H7 (cell line): ENCODE measurements around the gene CLPTM1L. TPM values are rescaled to one million over a fixed set of nuclear protein-coding genes. Genes with fewer than 3 reads are reported as not detected.
"Not testable (repeated sequence)": the region's sequence is repeated elsewhere in the genome, so short reads cannot be mapped to it uniquely, and the experiment has no call there.

ENCODE experiments used
- DNase-seq: peaks from one replicate; pipeline ENCODE4 v3.0.0; 2012
- H3K27me3 ChIP-seq: 2 replicates; pipeline ENCODE4 v1.6.0; 2011; ENCODE audit warnings: mild to moderate bottlenecking, low read length; ENCODE audit not compliant: control insufficient read depth, insufficient read depth
- H3K36me3 ChIP-seq: replicated peaks from 2 replicates; pipeline ENCODE4 v1.5.1; 2011; ENCODE audit warnings: low read length; ENCODE audit not compliant: control insufficient read depth, insufficient read depth
- H3K4me3 ChIP-seq: 2 replicates; pipeline ENCODE4 v1.5.1; 2011; ENCODE audit warnings: low read depth, mild to moderate bottlenecking, control low read depth, low read length, moderate library complexity; ENCODE audit not compliant: insufficient read depth
- total RNA-seq: library from RNA; depleted of rRNA; stranded (reverse); fragments of >200 nt; shearing (Covaris generic); gene quantifications from 2 replicates; pipeline ENCODE4 v1.2.3, GENCODE V29; 2014; rRNA removed

Gene CLPTM1L
- total RNA-seq, 1 experiment from 2014 or later = 173 TPM

DNA sequence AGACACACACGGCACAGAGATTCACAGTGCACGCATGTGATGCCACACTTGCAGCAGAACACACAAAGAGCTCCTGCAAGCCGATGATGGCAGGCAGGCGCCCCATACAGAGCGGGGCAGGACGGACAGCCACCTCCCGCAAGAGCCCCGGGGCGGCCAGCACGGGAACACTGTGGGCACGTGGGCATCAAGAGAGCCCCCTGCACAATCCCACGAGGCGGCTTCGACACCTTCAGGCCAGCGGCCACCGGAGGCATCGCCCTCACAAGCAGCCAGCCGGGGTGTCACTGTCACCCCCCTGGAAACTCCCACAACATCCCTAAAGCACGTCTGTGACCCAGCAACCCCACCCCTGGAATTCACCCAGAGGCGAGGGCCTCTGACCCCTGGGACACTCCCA, 68.0 kb downstream of the CLPTM1L start:
- peaks cover 5% of the 10 kb centered on the region for H3K36me3 ChIP-seq
- no peaks in the 10 kb centered on the region for H3K27me3 ChIP-seq
- H3K4me3 ChIP-seq = no peak overlapping the region
- peak; percentile 70 for DNase-seq

DNA sequence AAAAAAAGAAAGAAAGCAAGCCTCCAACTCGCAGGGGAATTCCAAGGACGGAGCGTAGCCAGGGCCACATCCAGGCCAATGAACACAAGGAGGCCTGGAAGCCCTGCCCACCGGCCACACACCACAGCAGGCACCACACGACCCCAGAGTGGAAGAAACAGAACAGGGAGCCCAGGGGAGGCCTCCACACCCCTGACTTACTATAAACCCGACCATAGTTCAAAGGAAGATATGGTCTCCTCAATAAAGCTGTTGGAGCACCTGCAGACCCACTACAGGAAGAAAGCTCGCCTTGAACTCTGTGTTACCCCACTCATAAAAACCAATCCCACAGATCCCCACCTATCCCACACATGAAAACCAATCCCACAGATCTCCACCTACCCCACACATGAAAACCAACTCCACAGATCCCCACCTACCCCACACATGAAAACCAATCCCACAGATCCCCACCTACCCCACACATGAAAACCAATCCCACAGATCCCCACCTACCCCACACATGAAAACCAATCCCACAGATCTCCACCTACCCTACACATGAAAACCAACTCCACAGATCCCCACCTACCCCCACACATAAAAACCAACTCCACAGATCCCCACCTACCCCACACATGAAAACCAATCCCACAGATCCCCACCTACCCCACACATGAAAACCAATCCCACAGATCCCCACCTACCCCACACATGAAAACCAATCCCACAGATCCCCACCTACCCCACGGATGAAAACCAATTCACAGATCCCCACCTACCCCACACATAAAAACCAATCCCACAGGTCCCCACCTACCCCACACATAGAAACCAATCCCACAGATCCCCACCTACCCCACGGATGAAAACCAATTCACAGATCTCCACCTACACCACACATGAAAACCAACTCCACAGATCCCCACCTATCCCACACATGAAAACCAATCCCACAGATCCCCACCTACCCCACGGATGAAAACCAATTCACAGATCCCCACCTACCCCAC, 69.2 kb downstream of the CLPTM1L start:
- H3K36me3 ChIP-seq, H3K4me3 ChIP-seq, H3K27me3 ChIP-seq, DNase-seq: not testable (repeated sequence)

DNA sequence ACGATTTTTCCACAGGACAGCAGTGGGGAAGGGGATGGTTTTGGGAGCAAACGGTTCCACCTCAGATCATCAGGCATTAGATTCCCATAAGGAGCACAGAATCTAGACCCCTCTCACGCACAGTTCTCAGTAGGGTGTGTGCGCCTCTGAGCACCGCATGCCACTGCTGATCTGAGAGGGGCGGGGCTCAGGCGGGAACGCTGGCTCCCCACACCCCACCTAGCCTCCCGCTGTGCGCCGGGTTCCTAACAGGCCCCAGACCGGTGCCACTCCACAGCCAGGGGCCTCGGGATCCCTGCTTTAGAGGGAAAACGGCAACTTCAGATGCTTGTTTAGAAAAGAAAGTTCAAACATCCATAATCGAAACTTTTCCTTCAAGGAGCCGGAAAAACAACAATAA, 70.4 kb downstream of the CLPTM1L start:
- Histone ChIP-seq H3K27me3 (no peaks in the 10 kb centered on the region), H3K4me3 (no peak overlapping the region), H3K36me3 (peaks cover 5% of the 10 kb centered on the region)
- DNase-seq = no peak

DNA sequence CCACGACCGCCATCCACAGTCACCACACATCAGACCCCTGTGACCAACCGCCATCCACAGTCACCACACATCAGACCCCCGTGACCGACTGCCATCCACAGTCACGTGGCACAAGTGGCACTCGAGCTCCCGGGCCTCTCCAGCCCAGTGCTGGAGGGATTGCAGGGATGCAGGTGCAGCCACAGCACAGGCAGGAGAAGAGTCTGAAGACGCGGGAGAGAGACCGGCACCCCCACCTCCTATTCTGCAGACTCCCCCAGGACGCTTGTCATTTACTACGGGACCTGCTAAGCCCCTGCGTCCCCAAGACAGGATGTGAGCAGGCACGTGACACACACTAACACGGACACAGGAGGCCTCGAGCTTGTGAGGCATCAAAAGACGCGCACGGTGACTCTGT, 71.2 kb downstream of the CLPTM1L start:
- DNase-seq = no peak
- Histone ChIP-seq H3K36me3 (peaks cover 5% of the 10 kb centered on the region), H3K4me3 (no peak overlapping the region)

DNA sequence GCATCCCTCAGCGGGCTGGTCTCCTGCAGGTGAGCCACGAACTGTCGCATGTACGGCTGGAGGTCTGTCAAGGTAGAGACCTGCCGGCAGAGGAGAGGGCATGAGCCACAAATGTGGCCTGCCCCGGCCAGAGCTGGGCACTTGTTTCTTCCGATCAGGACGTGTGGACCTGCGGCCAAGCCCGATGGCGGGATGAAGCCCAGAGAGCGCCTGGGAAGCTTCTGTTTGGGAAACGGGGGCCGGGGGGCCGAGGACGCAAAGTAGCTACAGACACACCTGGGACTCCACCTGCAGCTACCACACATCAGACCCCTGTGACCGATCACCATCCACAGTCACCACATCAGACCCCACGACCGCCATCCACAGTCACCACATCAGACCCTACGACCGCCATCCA, 72.7 kb downstream of the CLPTM1L start:
- peaks cover 1% of the 10 kb centered on the region for H3K36me3 ChIP-seq
- H3K4me3 ChIP-seq = no peak overlapping the region
- DNase-seq = no peak
- no peaks in the 10 kb centered on the region for H3K27me3 ChIP-seq

More for the DNA sequence above, 71.2 kb downstream of the CLPTM1L start:
- H3K27me3 ChIP-seq = no peaks in the 10 kb centered on the region

DNA sequence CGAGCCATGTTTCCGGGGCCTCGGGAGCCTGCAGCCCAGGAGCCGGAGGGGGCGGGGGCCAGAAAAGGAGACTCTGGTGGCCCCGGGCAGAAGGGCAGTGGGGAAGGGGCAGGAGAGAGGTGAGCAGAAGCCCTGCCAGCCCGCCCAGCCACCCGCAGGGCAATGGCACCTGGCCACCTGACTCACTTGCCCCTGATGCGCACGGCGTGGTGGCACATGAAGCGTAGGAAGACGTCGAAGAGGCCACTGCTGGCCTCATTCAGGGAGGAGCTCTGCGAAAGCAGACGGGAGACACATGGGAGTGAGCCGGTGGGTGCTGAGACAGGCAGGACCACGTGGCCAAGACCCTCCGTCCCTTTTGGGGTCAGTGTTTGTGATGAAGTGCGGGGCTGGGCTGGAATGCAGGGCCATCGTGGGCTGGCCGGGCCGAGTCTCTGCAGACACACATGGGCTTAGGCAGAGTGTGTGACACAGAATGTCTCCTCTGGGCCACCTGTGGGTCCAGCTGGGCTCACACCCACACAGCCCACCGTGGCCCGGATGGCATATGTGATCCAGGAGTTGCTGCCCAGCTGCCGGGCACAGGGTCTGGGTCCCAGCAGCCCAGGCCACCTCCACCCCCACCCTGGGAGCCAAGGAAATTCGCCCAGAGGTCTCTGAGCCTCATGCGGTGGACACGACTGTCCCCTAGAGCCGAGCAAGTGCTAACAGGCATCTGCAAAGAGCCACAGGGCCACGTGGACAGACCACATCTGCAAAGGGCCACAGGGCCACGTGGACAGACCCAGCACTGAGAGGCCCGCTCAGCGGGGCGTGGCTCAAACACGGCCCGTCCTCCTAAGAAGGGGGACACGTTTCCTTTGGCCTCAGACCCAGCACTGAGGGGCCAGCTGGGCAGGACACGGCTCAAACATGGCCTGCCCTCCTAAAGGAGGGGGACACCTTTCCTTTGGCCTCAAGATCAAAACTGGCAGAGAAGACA, 73.7 kb downstream of the CLPTM1L start:
- peaks cover 1% of the 10 kb centered on the region for H3K36me3 ChIP-seq
- H3K4me3 ChIP-seq = no peak overlapping the region
- H3K27me3 ChIP-seq = no peaks in the 10 kb centered on the region
- DNase-seq = no peak

DNA sequence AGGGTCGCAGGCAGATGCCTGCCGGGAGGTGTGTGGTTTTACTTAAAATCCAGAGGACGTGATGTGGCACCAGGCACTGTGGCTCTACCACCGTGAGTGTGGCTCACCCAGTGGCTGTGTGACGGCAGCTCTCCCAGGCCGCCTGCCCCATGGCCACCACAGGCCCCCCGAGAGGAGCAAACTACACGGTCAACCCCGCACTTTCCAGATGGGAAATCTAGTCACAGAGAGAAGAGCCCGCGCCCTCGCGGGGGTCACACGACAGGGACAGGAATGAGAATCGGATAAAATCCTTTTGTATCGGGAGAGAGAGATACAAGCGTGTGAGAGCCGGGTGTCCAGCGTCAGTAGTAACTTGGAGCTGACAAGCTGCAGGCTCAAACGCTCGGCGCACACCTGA, 74.5 kb downstream of the CLPTM1L start:
- no peak for DNase-seq
- H3K27me3 ChIP-seq = no peaks in the 10 kb centered on the region
- no peak overlapping the region for H3K4me3 ChIP-seq
- peaks cover 1% of the 10 kb centered on the region for H3K36me3 ChIP-seq

DNA sequence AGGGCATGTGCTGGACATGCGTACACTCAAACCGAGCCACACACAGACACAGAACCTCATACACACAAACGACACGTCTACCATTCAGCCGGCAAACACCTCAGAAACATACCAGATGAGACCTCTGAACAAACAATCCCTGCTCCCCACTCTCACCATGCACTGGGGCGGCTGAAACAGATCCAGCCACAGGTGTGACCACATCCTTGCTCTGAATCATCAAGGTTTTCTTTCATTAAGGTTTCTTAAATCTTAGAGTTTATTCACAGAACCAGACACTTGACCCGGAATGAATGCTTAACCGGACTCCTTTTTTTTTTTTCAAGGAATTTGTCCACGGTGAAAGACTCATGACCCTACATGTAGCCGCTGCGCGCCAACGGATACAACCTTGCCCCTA, 76.2 kb downstream of the CLPTM1L start:
- no peak overlapping the region for H3K4me3 ChIP-seq
- DNase-seq = no peak
- no peaks in the 10 kb centered on the region for H3K27me3 ChIP-seq
- H3K36me3 ChIP-seq = peaks cover 1% of the 10 kb centered on the region

DNA sequence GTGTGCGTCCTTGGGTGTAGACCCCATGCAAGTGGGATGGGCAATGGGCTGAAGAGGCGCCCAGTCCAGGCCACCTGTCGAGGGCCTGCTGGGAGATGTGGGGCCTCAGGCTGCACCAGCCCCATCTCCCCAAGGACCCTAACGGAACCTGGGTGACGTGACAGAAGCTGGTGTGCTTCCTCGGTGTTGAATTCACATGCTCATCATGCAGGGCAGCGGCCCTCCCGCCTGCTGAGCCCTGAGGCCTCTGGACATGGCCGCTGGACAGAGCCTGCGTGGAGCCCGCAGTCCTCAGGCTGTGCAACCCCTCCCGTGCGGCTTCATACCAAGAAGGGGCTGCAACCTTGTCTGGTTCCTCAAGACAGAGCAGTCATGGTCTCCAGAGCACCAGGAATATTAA, 76.8 kb downstream of the CLPTM1L start:
- no peaks in the 10 kb centered on the region for H3K27me3 ChIP-seq
- peaks cover 1% of the 10 kb centered on the region for H3K36me3 ChIP-seq
- H3K4me3 ChIP-seq = no peak overlapping the region
- DNase-seq = no peak

Other genes with a start within 250 kb of the CLPTM1L start
- gene SLC12A7, start 233.0 kb downstream of the CLPTM1L start, total RNA-seq = 17.7 and 19.8 TPM in 2 replicates
- 0.04 and 0.07 TPM in 2 replicates for gene SLC6A19, start 143.5 kb downstream of the CLPTM1L start, total RNA-seq
- not detected in 2 replicates for gene SLC6A18, start 119.7 kb downstream of the CLPTM1L start, total RNA-seq
- 15.1 and 27.1 TPM in 2 replicates for gene TERT, start 50.0 kb downstream of the CLPTM1L start, total RNA-seq
- gene SLC6A3, start 100.3 kb upstream of the CLPTM1L start, total RNA-seq = 0.07 TPM in 2 replicates
- gene LPCAT1, start 178.9 kb upstream of the CLPTM1L start, total RNA-seq = 70.2 and 77.5 TPM in 2 replicates